Esophagus squamous epithelium (tissue), 4 donors: Measurements from ENCODE around the gene BLOC1S1.

Experiments used
- CTCF ChIP-seq, 6 experiments: fragments of 450-650 bp in 4 of 6; fragments of 200-600 bp in 2 of 6; sonication (generic) in 2 of 6; IDR thresholded peaks; one replicate each; pipeline ENCODE4 v1.5.1; 2016 to 2019; ENCODE audit warnings: antibody characterized with exemption in 6 of 6, mild to moderate bottlenecking in 4 of 6, moderate library complexity in 4 of 6
- POLR2A ChIP-seq, 4 donors: fragments of 450-650 bp; IDR thresholded peaks; one replicate each; pipeline ENCODE4 v1.6.1; 2017; ENCODE audit warnings: antibody characterized with exemption in 4 of 4, mild to moderate bottlenecking in 4 of 4, moderate library complexity in 3 of 4

GRCh38 chr12:55716582-55716957 is 724 bp downstream of the BLOC1S1 start:
- TF ChIP-seq POLR2A (IDR thresholded peaks at IDR 0.05), result no peak
- no peak for TF ChIP-seq CTCF (IDR thresholded peaks at IDR 0.05)
